GM18526 (cell line): ENCODE results near the gene LRIT1.

Experiments used
- POLR2A ChIP-seq: IDR thresholded peaks from 3 replicates; pipeline ENCODE4 v1.6.1; 2011; ENCODE audit not compliant: insufficient read length; ENCODE audit errors: extremely low read depth

LRIT1 gene

GRCh38 chr10:84258034-84258695 is 16.8 kb upstream of the LRIT1 start:
- TF ChIP-seq POLR2A = no peak

DNA sequence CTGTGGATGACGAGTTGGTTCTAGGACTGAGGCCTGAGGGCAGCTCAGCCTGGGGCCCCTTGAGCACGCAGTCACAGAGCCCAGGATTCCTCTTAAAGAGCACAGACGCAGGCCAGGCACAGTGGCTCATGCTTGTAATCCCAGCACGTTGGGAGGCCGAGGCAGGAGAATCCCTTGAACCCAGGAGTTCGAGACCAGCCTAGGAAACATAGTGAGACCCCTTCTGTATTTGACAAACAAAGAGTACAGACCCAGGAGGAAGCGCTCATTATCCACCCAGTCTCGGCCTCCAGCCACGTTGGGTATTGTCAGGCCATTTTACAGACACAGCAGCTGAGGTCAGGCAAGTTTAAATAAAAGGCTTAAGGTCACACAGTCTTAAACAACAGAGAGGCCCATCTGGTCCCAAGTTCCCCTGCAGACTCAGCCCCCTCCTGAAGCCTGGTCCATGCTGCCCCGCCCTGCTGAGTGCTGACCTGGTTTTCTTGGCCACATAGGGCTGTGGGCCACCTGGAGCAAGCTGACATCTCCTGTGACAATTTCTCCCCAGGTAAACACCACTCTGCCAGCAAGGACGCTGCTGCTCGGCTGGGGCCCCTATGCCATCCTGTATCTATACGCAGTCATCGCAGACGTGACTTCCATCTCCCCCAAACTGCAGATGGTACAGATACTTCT is 16.1 kb upstream of the LRIT1 start:
- TF ChIP-seq POLR2A = no peak

DNA sequence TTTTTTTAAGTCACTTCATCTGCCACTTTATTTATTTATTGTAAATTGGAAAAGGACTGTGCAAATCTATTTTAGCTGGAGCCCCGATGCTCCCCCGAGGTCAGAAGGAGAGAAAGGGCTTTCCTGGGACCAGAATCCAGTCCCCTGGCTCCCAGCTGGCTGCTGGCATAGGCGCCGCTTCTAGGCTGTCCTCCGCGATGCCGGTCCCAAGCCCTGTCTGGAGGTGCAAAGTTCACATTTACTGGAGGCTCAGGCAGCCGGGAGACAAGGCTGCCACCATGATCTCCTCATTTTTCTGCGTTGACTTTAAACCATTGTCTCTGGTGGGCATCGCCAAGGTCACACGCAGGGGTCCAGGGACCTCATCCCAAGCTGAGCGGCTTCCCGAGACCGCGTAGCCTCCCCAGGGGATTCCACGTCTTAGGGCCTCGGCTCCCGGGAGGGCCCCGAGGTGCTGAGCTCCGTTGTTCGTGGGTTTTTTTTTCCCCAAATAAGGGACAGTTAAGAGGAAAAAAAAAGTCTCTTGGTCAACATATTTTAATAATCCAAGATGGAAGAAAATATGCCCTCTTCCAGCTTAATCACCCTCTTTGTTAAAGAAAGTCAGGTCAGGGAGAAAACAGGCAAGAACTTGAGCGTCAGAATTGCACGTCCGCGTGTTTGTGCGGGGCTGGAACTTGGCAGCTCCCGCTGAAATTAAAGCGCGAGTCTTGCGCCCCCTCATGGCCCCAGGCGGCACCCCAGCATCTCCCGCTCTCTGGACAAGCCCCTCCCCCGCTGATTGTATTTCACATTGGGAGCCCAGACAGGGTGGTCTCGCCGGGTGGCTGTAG is 15.4 kb upstream of the LRIT1 start:
- no peak for TF ChIP-seq POLR2A

- TF ChIP-seq POLR2A = no peak
Measured at GRCh38 chr10:84254552-84255478, 13.5 kb upstream of the LRIT1 start.

GRCh38 chr10:84248794-84249193 is 7.4 kb upstream of the LRIT1 start:
- TF ChIP-seq POLR2A = no peak

DNA sequence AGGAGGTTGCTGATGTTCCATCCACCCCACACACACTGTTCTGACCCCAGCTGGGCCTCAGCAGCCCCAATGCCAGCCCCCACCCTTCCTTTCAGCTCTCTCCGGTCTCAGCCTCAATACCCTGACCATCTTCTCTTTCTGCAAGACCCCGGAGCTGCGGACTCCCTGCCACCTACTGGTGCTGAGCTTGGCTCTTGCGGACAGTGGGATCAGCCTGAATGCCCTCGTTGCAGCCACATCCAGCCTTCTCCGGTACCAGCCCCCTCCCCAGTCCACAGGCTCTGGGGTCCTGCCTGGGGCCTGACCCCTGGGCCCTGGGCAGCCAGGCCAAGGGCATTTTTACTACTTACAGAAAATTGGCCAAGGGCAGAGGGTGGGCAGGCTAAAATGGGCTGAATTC is 6.2 kb upstream of the LRIT1 start:
- TF ChIP-seq POLR2A = no peak

- TF ChIP-seq POLR2A = no peak
Measured at GRCh38 chr10:84244651-84245270, 3.4 kb upstream of the LRIT1 start, which contains the start of gene RGR. TSS of gene RGR (plus strand) at chr10:84245053. CDS start at chr10:84245091, 38 bp downstream.

- no peak for TF ChIP-seq POLR2A
Measured at GRCh38 chr10:84243759-84244158, 2.4 kb upstream of the LRIT1 start.

DNA sequence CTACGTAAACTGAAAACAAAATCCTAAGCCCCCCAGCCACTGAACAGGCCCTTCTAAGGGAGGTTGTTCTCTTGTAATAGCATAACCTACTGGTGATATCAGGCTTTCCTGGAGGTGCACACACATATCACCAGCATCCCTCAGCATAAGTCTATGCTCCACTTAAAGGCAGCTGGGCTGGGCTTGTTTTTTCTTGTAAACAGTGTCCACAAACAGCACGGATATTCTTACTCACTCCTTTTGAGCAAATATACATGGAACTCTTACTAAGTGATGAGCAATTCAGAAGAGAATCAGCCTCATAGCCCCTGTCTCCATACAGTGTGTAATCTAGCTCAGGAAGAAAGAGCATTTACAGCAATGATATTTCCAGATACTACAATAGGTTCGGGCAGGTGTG is 2.4 kb downstream of the LRIT1 start:
- no peak for TF ChIP-seq POLR2A

- no peak for TF ChIP-seq POLR2A
Measured at GRCh38 chr10:84237199-84238051, 3.9 kb downstream of the LRIT1 start.

- TF ChIP-seq POLR2A = no peak
Measured at GRCh38 chr10:84236807-84237198, 4.5 kb downstream of the LRIT1 start.

- TF ChIP-seq POLR2A = no peak
Measured at GRCh38 chr10:84235096-84235495, 6.2 kb downstream of the LRIT1 start.

GRCh38 chr10:84234479-84234878 is 6.9 kb downstream of the LRIT1 start:
- no peak for TF ChIP-seq POLR2A

DNA sequence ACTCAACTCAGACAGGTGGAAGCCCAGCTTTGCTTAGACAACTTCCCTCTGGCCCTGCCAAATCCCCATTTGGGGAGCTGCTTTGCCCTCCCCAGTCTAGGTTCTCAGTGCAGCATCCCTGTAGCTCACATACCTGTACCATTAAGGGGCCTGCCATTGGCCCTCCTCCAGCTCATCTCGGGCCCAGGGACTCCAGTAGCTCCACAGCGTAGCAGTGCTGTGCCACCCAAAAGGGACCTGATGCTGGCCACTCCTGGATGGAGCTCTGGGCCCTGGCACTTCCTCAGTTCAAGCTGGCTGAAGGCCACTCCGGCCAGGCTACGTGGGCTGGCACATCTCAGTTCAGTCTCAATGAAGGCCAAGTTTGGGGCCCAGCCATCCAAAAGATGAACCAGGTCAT is 7.4 kb downstream of the LRIT1 start:
- TF ChIP-seq POLR2A = no peak
